ENCODE results near the gene ZNF20. TPM values are rescaled to one million over a fixed set of nuclear protein-coding genes. Genes with fewer than 3 reads are reported as not detected.

The ZNF20 gene
- total RNA-seq, 4 donors from 2014 or later, result 1.3 to 5.8 (median 3.1) TPM

DNA sequence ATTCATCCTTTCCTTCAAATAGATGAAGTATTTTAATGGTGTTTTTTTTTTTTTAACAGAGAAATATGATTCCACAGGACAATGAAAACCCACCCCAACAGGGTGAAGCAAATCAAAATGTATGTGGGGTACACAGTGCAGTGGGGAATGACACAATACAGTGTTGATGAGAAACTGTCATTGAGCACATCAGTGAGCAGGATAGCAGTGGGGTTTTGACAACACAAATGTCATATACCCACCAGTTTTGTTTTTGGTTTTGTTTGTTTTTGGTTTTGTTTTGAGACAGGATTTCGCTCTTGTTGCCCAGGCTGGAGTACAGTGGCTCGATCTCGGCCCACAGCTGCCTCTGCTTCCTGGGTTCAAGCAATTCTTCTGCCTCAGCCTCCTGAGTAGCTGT lies 46.4 kb downstream of the ZNF20 start:
- peaks cover 0 to 12% (median 3%) of the 10 kb centered on the region in 4 donors for H3K36me3 ChIP-seq
- 94% methylated on average over 3 of the region's 3 CpGs for WGBS
- H3K27ac ChIP-seq (replicated peaks in 1 of 4), result no peak overlapping the region
- TF ChIP-seq POLR2AphosphoS5 (IDR thresholded peaks at IDR 0.05), result no peak
- no peak for TF ChIP-seq EP300 (IDR thresholded peaks at IDR 0.05)
- TF ChIP-seq, protein P1, sequence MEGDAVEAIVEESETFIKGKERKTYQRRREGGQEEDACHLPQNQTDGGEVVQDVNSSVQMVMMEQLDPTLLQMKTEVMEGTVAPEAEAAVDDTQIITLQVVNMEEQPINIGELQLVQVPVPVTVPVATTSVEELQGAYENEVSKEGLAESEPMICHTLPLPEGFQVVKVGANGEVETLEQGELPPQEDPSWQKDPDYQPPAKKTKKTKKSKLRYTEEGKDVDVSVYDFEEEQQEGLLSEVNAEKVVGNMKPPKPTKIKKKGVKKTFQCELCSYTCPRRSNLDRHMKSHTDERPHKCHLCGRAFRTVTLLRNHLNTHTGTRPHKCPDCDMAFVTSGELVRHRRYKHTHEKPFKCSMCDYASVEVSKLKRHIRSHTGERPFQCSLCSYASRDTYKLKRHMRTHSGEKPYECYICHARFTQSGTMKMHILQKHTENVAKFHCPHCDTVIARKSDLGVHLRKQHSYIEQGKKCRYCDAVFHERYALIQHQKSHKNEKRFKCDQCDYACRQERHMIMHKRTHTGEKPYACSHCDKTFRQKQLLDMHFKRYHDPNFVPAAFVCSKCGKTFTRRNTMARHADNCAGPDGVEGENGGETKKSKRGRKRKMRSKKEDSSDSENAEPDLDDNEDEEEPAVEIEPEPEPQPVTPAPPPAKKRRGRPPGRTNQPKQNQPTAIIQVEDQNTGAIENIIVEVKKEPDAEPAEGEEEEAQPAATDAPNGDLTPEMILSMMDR (IDR thresholded peaks at IDR 0.05), result no peak
- TF ChIP-seq POLR2A (IDR thresholded peaks at IDR 0.05; ENCODE audit: low read depth), result no peak
- H3K4me1 ChIP-seq, result peaks cover 3 to 27% (median 24%) of the 10 kb centered on the region in 4 donors
- no peak for DNase-seq (ENCODE audit: extremely low spot score)
- no peaks in the 10 kb centered on the region for H3K9me3 ChIP-seq
- no peaks in the 10 kb centered on the region for H3K27me3 ChIP-seq
- no peak overlapping the region for H3K4me3 ChIP-seq
- intact Hi-C loops (cut with DNase I), result loop anchor here (5.0 kb wide), 1 partner anchor 36 kb away; no protein-coding TSS in a partner anchor

- peak overlapping the region in 3 of 4 donors; percentile 77 to 88 (median 85) for H3K27ac ChIP-seq (replicated peaks in 1 of 4)
- peak overlapping the region; percentile 68 to 78 (median 72) for H3K4me3 ChIP-seq
- TF ChIP-seq EP300 (IDR thresholded peaks at IDR 0.05) (no peak), POLR2A (IDR thresholded peaks at IDR 0.05; ENCODE audit: low read depth) (no peak), POLR2AphosphoS5 (IDR thresholded peaks at IDR 0.05) (no peak)
- TF ChIP-seq, protein P1 (IDR thresholded peaks at IDR 0.05), result no peak
- WGBS, result 15% methylated on average over 10 of the region's 10 CpGs
- DNase-seq (ENCODE audit: extremely low spot score), result no peak
- H3K36me3 ChIP-seq, result peaks cover 0 to 4% (median under 1%) of the 10 kb centered on the region in 4 donors
- no peaks in the 10 kb centered on the region for H3K27me3 ChIP-seq
- H3K9me3 ChIP-seq, result no peaks in the 10 kb centered on the region
- intact Hi-C loops (cut with DNase I), result loop anchor here (5.0 kb wide), 1 partner anchor 36 kb away; no protein-coding TSS in a partner anchor
- H3K4me1 ChIP-seq, result peaks cover 3 to 27% (median 24%) of the 10 kb centered on the region in 4 donors
These were observed 47.2 kb downstream of the ZNF20 start for GRCh38 chr19:12092956-12093355.

DNA sequence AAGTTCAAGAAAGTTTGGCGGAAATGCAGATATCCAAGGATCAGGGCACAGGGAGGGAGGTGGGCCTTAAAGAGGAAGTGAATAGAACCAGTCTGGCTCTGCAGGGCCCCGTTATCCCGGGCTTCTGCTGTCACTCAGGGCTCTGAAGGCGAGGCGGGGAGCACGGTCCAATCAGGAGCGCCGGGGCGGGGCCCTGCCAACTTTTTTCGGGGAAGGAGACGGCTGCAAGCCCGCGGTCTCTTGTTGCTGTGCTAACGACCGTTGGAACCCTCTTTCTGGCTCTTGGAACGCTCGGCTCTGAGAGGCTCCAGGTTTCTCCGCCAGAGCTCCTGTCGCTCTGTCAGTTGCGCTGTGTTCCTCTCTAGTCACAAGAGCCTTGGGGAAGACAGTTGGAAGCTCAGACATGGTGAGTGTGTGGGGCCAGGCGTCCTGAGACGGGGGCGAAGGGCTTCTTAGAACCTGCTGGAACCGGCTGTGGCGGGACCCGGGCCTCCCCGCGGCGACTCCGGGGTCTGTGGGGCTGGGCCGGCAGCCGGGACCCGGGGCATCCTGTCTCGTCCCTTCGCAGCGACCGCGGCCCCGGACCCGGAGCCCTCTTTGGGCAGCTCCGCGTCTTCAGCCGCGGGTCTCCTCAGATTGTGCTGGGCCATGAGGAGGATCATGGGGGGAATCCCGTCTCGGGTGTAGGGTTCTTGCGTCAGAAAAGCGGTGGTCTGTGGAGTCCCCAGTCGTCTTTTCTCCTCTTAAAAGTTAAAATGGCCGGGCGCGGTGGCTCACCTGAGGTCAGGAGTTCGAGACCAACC lies 47.9 kb downstream of the ZNF20 start:
- H3K4me3 ChIP-seq, result peak overlapping the region; percentile 68 to 78 (median 72)
- DNase-seq (ENCODE audit: extremely low spot score), result peak; percentile 96
- H3K27ac ChIP-seq (replicated peaks in 1 of 4), result peak overlapping the region; percentile 77 to 88 (median 84)
- no peaks in the 10 kb centered on the region for H3K36me3 ChIP-seq
- no peaks in the 10 kb centered on the region for H3K27me3 ChIP-seq
- peaks cover 3 to 27% (median 24%) of the 10 kb centered on the region in 4 donors for H3K4me1 ChIP-seq
- 13% methylated on average over 33 of the region's 53 CpGs for WGBS
- TF ChIP-seq POLR2AphosphoS5 (IDR thresholded peaks at IDR 0.05), result peak; percentile 61 to 76
- TF ChIP-seq EP300 (IDR thresholded peaks at IDR 0.05), result no peak
- H3K9me3 ChIP-seq, result no peaks in the 10 kb centered on the region
- intact Hi-C loops (cut with DNase I), result loop anchor here (5.0 kb wide), 1 partner anchor 35 kb away; no protein-coding TSS in a partner anchor

- no peak overlapping the region for H3K4me3 ChIP-seq
- TF ChIP-seq, protein P1 (IDR thresholded peaks at IDR 0.05), result peak; percentile 68 to 75 (median 68)
- TF ChIP-seq POLR2A (IDR thresholded peaks at IDR 0.05; ENCODE audit: low read depth), result no peak
- TF ChIP-seq POLR2AphosphoS5 (IDR thresholded peaks at IDR 0.05), result no peak
- TF ChIP-seq EP300 (IDR thresholded peaks at IDR 0.05), result no peak
- peak overlapping the region; percentile 77 to 88 (median 84) for H3K27ac ChIP-seq (replicated peaks in 1 of 4)
- intact Hi-C loops (cut with DNase I), result loop anchor here (1.0 to 5.0 kb wide), 2 partner anchors 34 to 49 kb away; partner anchors contain the start of gene ZNF20
- peak; percentile 92 for DNase-seq (ENCODE audit: extremely low spot score)
- no peaks in the 10 kb centered on the region for H3K9me3 ChIP-seq
- peaks cover 3 to 27% (median 24%) of the 10 kb centered on the region in 4 donors for H3K4me1 ChIP-seq
- H3K36me3 ChIP-seq, result no peaks in the 10 kb centered on the region
- no peaks in the 10 kb centered on the region for H3K27me3 ChIP-seq
- 43% methylated on average over 5 of the region's 5 CpGs for WGBS
These were observed 49.3 kb downstream of the ZNF20 start for GRCh38 chr19:12090807-12091206.
